ENCODE measurements around the gene VAPA.
"Not testable (repeated sequence)": the region's sequence is repeated elsewhere in the genome, so short reads cannot be mapped to it uniquely, and the experiment has no call there.

Gene VAPA

GRCh38 chr18:9890957-9891356, 22.9 kb upstream of the VAPA start:
- H3K9ac ChIP-seq (ENCODE audit: low read length), result no peak overlapping the region
- H3K4me3 ChIP-seq (ENCODE audit: low read length), result no peak overlapping the region
- no peaks in the 10 kb centered on the region for H3K9me3 ChIP-seq (ENCODE audit: control insufficient read depth, low read depth, low read length)
- H3K4me1 ChIP-seq (ENCODE audit: control insufficient read depth, low read depth, low read length), result no peaks in the 10 kb centered on the region
- H3K27ac ChIP-seq (ENCODE audit: low read length), result no peak overlapping the region
- H3K27me3 ChIP-seq (ENCODE audit: control insufficient read depth, insufficient read depth, low read length), result no peaks in the 10 kb centered on the region
- no peaks in the 10 kb centered on the region for H3K36me3 ChIP-seq (ENCODE audit: control insufficient read depth, low read depth, low read length)

DNA sequence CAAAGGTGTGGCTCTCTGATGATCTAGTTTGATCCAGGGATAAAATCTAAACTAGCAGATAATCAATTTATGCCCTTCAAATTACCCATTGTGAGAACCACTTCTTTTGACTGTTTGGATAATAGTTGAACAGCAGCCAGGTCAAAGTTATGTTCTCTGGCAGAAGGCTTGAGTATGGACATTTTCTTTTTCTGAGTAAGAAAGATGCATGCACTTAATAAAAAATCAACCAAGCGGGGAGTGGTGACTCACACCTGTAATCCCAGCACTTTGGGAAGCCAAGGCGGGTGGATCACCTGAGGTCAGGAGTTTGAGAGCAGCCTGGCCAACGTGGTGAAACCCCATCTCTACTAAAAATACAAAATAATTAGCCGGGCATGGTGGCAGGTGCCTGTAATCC, 22.3 kb upstream of the VAPA start:
- H3K27me3 ChIP-seq (ENCODE audit: control insufficient read depth, insufficient read depth, low read length); H3K4me1 ChIP-seq (ENCODE audit: control insufficient read depth, low read depth, low read length); H3K9ac ChIP-seq (ENCODE audit: low read length); H3K9me3 ChIP-seq (ENCODE audit: control insufficient read depth, low read depth, low read length); H3K36me3 ChIP-seq (ENCODE audit: control insufficient read depth, low read depth, low read length); H3K4me3 ChIP-seq (ENCODE audit: low read length); H3K27ac ChIP-seq (ENCODE audit: low read length): not testable (repeated sequence)

GRCh38 chr18:9894454-9895068, 19.3 kb upstream of the VAPA start:
- H3K27me3 ChIP-seq (ENCODE audit: control insufficient read depth, insufficient read depth, low read length), result no peaks in the 10 kb centered on the region
- H3K4me1 ChIP-seq (ENCODE audit: control insufficient read depth, low read depth, low read length), result no peaks in the 10 kb centered on the region
- H3K9ac ChIP-seq (ENCODE audit: low read length), result no peak overlapping the region
- H3K4me3 ChIP-seq (ENCODE audit: low read length), result no peak overlapping the region
- H3K9me3 ChIP-seq (ENCODE audit: control insufficient read depth, low read depth, low read length), result no peaks in the 10 kb centered on the region
- no peaks in the 10 kb centered on the region for H3K36me3 ChIP-seq (ENCODE audit: control insufficient read depth, low read depth, low read length)
- no peak overlapping the region for H3K27ac ChIP-seq (ENCODE audit: low read length)

DNA sequence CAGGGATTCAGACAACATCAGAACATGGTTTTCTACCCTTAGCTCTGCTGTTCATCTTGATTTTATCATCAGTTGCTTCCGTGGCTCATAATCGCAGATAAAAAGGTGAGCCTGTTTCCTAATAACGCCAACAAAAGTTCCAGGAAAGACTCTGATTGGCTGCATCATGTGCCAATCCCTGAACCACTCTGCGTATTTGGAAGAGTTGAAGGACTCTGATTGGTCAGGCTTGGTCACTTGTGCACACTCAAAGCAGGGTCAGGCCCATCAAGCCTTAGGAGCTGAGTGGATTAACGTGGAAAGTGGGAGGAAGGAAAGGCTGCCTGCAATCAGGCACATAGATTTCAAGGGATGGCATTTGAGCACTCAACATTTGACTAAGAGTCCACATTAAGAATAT, 16.7 kb upstream of the VAPA start:
- Histone ChIP-seq H3K27ac (ENCODE audit: low read length) (no peak overlapping the region), H3K4me1 (ENCODE audit: control insufficient read depth, low read depth, low read length) (peaks cover 7% of the 10 kb centered on the region), H3K36me3 (ENCODE audit: control insufficient read depth, low read depth, low read length) (no peaks in the 10 kb centered on the region), H3K4me3 (ENCODE audit: low read length) (no peak overlapping the region), H3K9ac (ENCODE audit: low read length) (no peak overlapping the region), H3K9me3 (ENCODE audit: control insufficient read depth, low read depth, low read length) (no peaks in the 10 kb centered on the region), H3K27me3 (ENCODE audit: control insufficient read depth, insufficient read depth, low read length) (no peaks in the 10 kb centered on the region)

GRCh38 chr18:9897787-9898291, 16.0 kb upstream of the VAPA start:
- not testable (repeated sequence) for H3K27me3 ChIP-seq (ENCODE audit: control insufficient read depth, insufficient read depth, low read length); H3K9me3 ChIP-seq (ENCODE audit: control insufficient read depth, low read depth, low read length); H3K36me3 ChIP-seq (ENCODE audit: control insufficient read depth, low read depth, low read length); H3K4me1 ChIP-seq (ENCODE audit: control insufficient read depth, low read depth, low read length); H3K9ac ChIP-seq (ENCODE audit: low read length); H3K4me3 ChIP-seq (ENCODE audit: low read length); H3K27ac ChIP-seq (ENCODE audit: low read length)

DNA sequence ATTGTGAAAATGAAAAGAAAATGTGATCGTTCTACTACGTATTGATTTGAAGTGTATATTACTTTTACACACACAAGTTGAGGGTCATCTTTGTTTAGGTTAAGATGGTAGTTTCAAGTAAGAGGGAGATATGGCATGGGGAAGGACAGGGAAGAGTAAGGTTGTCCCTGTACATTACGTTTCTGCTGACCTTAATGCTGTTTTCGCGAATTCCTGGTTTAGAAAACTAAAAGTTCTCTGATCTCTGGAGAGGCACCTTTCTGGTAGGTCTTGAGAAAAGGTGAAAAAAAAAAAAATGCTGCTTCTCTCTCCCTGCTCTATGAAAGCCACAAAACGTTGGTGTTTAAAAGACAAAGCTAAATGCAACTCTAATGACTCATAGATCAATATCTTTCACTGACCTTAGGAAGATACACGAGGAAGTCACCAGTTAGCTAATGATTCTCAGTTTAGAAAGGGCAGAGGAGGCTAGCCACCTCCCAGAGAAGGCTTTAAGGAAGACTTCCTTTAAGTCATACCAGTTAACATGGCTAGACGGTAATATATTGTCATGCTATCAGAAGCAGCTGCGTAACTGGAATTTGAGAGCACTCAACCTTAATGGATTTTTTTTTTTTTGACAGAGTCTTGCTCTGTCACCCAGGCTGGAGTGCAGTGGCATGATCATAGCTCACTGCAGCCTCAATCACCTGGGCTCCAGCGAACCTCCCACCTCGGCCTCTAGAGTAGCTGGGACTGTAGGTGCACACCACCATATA, 14.8 kb upstream of the VAPA start:
- Histone ChIP-seq H3K4me3 (ENCODE audit: low read length) (no peak overlapping the region), H3K27ac (ENCODE audit: low read length) (no peak overlapping the region), H3K9ac (ENCODE audit: low read length) (no peak overlapping the region)

GRCh38 chr18:9899550-9899930, 14.3 kb upstream of the VAPA start:
- H3K9ac ChIP-seq (ENCODE audit: low read length); H3K4me1 ChIP-seq (ENCODE audit: control insufficient read depth, low read depth, low read length); H3K27ac ChIP-seq (ENCODE audit: low read length); H3K27me3 ChIP-seq (ENCODE audit: control insufficient read depth, insufficient read depth, low read length); H3K36me3 ChIP-seq (ENCODE audit: control insufficient read depth, low read depth, low read length); H3K4me3 ChIP-seq (ENCODE audit: low read length); H3K9me3 ChIP-seq (ENCODE audit: control insufficient read depth, low read depth, low read length): not testable (repeated sequence)

More for the DNA sequence above, 14.8 kb upstream of the VAPA start:
- peaks cover 7% of the 10 kb centered on the region for H3K4me1 ChIP-seq (ENCODE audit: control insufficient read depth, low read depth, low read length)
- H3K36me3 ChIP-seq (ENCODE audit: control insufficient read depth, low read depth, low read length), result no peaks in the 10 kb centered on the region
- H3K27me3 ChIP-seq (ENCODE audit: control insufficient read depth, insufficient read depth, low read length), result no peaks in the 10 kb centered on the region
- no peaks in the 10 kb centered on the region for H3K9me3 ChIP-seq (ENCODE audit: control insufficient read depth, low read depth, low read length)

GRCh38 chr18:9900699-9901098, 13.1 kb upstream of the VAPA start:
- Histone ChIP-seq H3K27ac (ENCODE audit: low read length) (no peak overlapping the region), H3K4me1 (ENCODE audit: control insufficient read depth, low read depth, low read length) (peaks cover 7% of the 10 kb centered on the region), H3K4me3 (ENCODE audit: low read length) (no peak overlapping the region), H3K36me3 (ENCODE audit: control insufficient read depth, low read depth, low read length) (no peaks in the 10 kb centered on the region), H3K9ac (ENCODE audit: low read length) (no peak overlapping the region), H3K27me3 (ENCODE audit: control insufficient read depth, insufficient read depth, low read length) (no peaks in the 10 kb centered on the region), H3K9me3 (ENCODE audit: control insufficient read depth, low read depth, low read length) (no peaks in the 10 kb centered on the region)

DNA sequence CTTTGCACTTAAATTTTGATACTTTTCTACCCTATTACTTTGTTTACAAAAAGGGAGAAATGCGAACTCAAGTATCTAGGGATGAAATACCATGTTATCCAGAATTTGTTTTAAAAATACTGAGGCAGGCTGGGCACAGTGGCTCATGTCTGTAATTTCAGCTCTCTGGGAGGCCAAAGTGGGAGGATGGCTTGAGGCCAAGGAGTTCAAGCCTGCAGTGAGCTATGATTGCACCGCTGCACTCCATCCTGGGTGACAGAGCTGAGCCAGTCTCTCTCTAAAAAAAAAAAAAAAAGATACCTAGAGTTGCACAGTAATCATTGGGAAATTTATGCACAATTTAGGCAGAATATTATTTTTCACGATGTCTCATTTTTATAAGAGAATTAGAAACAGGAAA, 12.4 kb upstream of the VAPA start:
- no peaks in the 10 kb centered on the region for H3K9me3 ChIP-seq (ENCODE audit: control insufficient read depth, low read depth, low read length)
- no peaks in the 10 kb centered on the region for H3K36me3 ChIP-seq (ENCODE audit: control insufficient read depth, low read depth, low read length)
- no peak overlapping the region for H3K27ac ChIP-seq (ENCODE audit: low read length)
- H3K4me1 ChIP-seq (ENCODE audit: control insufficient read depth, low read depth, low read length), result peaks cover 7% of the 10 kb centered on the region
- H3K4me3 ChIP-seq (ENCODE audit: low read length), result no peak overlapping the region
- H3K9ac ChIP-seq (ENCODE audit: low read length), result no peak overlapping the region
- H3K27me3 ChIP-seq (ENCODE audit: control insufficient read depth, insufficient read depth, low read length), result no peaks in the 10 kb centered on the region

GRCh38 chr18:9902264-9902663, 11.6 kb upstream of the VAPA start:
- H3K9ac ChIP-seq (ENCODE audit: low read length); H3K27me3 ChIP-seq (ENCODE audit: control insufficient read depth, insufficient read depth, low read length); H3K4me1 ChIP-seq (ENCODE audit: control insufficient read depth, low read depth, low read length); H3K9me3 ChIP-seq (ENCODE audit: control insufficient read depth, low read depth, low read length); H3K36me3 ChIP-seq (ENCODE audit: control insufficient read depth, low read depth, low read length); H3K27ac ChIP-seq (ENCODE audit: low read length); H3K4me3 ChIP-seq (ENCODE audit: low read length): not testable (repeated sequence)

GRCh38 chr18:9902832-9903231, 11.0 kb upstream of the VAPA start:
- H3K36me3 ChIP-seq (ENCODE audit: control insufficient read depth, low read depth, low read length), result no peaks in the 10 kb centered on the region
- no peaks in the 10 kb centered on the region for H3K9me3 ChIP-seq (ENCODE audit: control insufficient read depth, low read depth, low read length)
- no peak overlapping the region for H3K4me3 ChIP-seq (ENCODE audit: low read length)
- H3K4me1 ChIP-seq (ENCODE audit: control insufficient read depth, low read depth, low read length), result peaks cover 7% of the 10 kb centered on the region
- H3K27me3 ChIP-seq (ENCODE audit: control insufficient read depth, insufficient read depth, low read length), result no peaks in the 10 kb centered on the region
- no peak overlapping the region for H3K9ac ChIP-seq (ENCODE audit: low read length)
- H3K27ac ChIP-seq (ENCODE audit: low read length), result no peak overlapping the region

GRCh38 chr18:9905401-9905922, 8.4 kb upstream of the VAPA start:
- Histone ChIP-seq H3K9me3 (ENCODE audit: control insufficient read depth, low read depth, low read length) (no peaks in the 10 kb centered on the region), H3K9ac (ENCODE audit: low read length) (no peak overlapping the region), H3K27ac (ENCODE audit: low read length) (no peak overlapping the region), H3K4me1 (ENCODE audit: control insufficient read depth, low read depth, low read length) (peaks cover 2% of the 10 kb centered on the region), H3K36me3 (ENCODE audit: control insufficient read depth, low read depth, low read length) (no peaks in the 10 kb centered on the region), H3K27me3 (ENCODE audit: control insufficient read depth, insufficient read depth, low read length) (no peaks in the 10 kb centered on the region), H3K4me3 (ENCODE audit: low read length) (no peak overlapping the region)

Measured in iPS-18a (cell line).